Ascending aorta (tissue), 2 donors: ENCODE data around the gene C19orf25. TPM values are rescaled to one million over a fixed set of nuclear protein-coding genes. Genes with fewer than 3 reads are reported as not detected.
A peak's percentile ranks its signal among the peaks of the same experiment; 100 is the strongest.

ENCODE experiments used
- DNase-seq, 2 donors: peaks; one replicate each; pipeline ENCODE4 v3.0.0-alpha.2; 2019; ENCODE audit warnings: low spot score in 2 of 2
- H3K27ac ChIP-seq, 2 donors: fragments of 200-600 bp; sonication (generic); one replicate each; pipeline ENCODE4 v1.5.1; 2016 to 2017; ENCODE audit warnings: mild to moderate bottlenecking in 1 of 2
- H3K27me3 ChIP-seq: fragments of 200-600 bp; sonication (generic); one replicate; pipeline ENCODE4 v1.5.1; 2017
- H3K36me3 ChIP-seq, 2 donors: fragments of 200-600 bp; sonication (generic); one replicate each; pipeline ENCODE4 v1.5.1; 2016
- H3K4me1 ChIP-seq, 2 donors: fragments of 200-600 bp; sonication (generic); one replicate each; pipeline ENCODE4 v1.5.1; 2016 to 2017; ENCODE audit warnings: mild to moderate bottlenecking in 1 of 2
- H3K4me3 ChIP-seq, 2 donors: fragments of 200-600 bp; sonication (generic); one replicate each; pipeline ENCODE4 v1.5.1; 2016 to 2017; ENCODE audit warnings: mild to moderate bottlenecking in 1 of 2
- H3K9me3 ChIP-seq, 2 donors: fragments of 200-600 bp; sonication (generic); one replicate each; pipeline ENCODE4 v1.5.1; 2016
- CTCF ChIP-seq, 3 experiments: fragments of 200-600 bp in 2 of 3; fragments of 450-650 bp in 1 of 3; sonication (generic) in 2 of 3; IDR thresholded peaks; one replicate each; pipeline ENCODE4 v1.5.1; 2016 to 2019; ENCODE audit warnings: antibody characterized with exemption in 3 of 3, mild to moderate bottlenecking in 1 of 3, moderate library complexity in 1 of 3
- intact Hi-C: fragments of 100-400 bp; cut with DNase I; formaldehyde crosslinking; loops from one replicate; pipeline ENCODE4 v1.15.1; 2023
- total RNA-seq: library from RNA; depleted of rRNA; stranded (reverse); fragments of >200 nt; gene quantifications from one replicate; pipeline ENCODE4 v1.1.0, GENCODE V29; 2016

C19orf25 gene
- total RNA-seq, 1 donor from 2014 or later = 32.7 TPM

GRCh38 chr19:1510807-1511206 is 31.8 kb upstream of the C19orf25 start:
- no peak for TF ChIP-seq CTCF (IDR thresholded peaks at IDR 0.05)
- H3K27ac ChIP-seq = peak overlapping the region in 1 of 2 donors; percentile 38
- intact Hi-C loops = loop anchor here (5.0 kb wide), 1 partner anchor 74 kb away; the partner anchor contains the start of gene RPS15
- no peaks in the 10 kb centered on the region for H3K9me3 ChIP-seq
- no peak overlapping the region for H3K4me3 ChIP-seq
- H3K36me3 ChIP-seq = no peaks in the 10 kb centered on the region
- no peaks in the 10 kb centered on the region for H3K27me3 ChIP-seq
- DNase-seq = no peak
- H3K4me1 ChIP-seq = peaks cover 9 to 11% of the 10 kb centered on the region in 2 donors

DNA sequence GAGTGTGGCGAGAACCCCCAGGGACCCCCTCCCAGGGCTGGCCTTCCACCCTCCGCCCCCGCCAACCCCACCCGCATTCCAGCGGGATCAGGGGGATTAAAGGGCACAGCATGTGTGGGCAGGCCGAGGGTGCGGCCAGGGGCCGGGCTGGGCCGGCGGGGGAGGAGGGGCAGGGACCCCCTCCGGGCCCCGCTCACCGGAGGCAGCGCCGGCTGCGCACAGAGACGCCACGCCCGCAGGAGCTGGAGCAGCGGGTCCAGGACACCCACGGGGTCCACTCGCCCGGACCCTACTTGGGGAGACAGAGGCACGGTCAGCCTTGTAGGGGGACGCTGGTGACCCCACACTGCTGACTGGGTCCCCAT is 31.4 kb upstream of the C19orf25 start:
- intact Hi-C loops = loop anchor here (5.0 kb wide), 1 partner anchor 73 kb away; the partner anchor contains the start of gene RPS15
- Histone ChIP-seq H3K36me3 (no peaks in the 10 kb centered on the region), H3K4me1 (peaks cover 9 to 11% of the 10 kb centered on the region in 2 donors), H3K27ac (peak overlapping the region in 1 of 2 donors; percentile 38), H3K9me3 (no peaks in the 10 kb centered on the region), H3K27me3 (no peaks in the 10 kb centered on the region), H3K4me3 (no peak overlapping the region)
- no peak for TF ChIP-seq CTCF (IDR thresholded peaks at IDR 0.05)
- no peak for DNase-seq

DNA sequence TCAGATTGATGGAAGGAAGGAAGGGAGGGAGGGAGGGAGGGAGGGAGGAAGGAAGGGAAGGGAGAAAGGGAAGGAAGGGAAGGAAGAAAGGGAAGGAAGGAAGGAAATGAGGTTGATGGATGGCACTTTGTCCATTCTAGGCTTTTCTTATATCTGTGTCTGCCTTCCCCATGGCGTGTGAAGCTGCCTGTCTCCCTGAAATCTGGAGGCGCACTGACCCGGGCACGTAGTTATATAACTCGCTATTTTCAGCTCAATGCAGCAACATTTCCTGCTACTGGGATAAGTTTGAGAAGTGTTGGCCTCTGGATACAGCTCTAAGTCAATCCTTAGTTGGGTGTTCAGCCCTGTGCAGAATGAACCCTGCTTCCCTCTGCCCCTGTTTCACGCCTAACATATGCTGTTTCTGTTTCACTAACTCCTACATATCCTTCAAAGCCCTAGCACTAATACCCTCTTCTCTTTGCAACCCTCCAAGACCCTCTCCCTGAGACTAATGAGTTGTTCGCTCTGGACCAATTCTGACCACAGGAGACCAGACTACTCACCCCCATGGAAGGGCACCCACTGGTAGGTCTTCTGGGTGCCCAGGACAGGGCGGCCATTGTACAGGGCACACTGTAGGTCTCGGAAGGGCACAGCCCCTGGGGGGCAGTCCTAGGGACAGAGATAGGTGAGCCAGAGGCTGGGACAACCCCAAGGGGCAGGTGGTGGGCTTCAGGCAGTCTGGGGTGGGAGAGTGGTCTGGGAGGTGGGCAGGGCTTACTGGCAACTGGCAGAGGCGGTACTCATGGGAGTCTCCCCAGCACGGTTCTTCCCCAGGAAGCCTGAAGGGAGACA is 30.8 kb upstream of the C19orf25 start:
- intact Hi-C loops = loop anchor here (5.0 kb wide), 1 partner anchor 73 kb away; the partner anchor contains the start of gene RPS15
- Histone ChIP-seq H3K4me3 (no peak overlapping the region), H3K4me1 (peaks cover 9 to 11% of the 10 kb centered on the region in 2 donors), H3K9me3 (no peaks in the 10 kb centered on the region), H3K27me3 (no peaks in the 10 kb centered on the region), H3K36me3 (no peaks in the 10 kb centered on the region), H3K27ac (peak overlapping the region in 1 of 2 donors; percentile 38)
- no peak for TF ChIP-seq CTCF (IDR thresholded peaks at IDR 0.05)
- no peak for DNase-seq

DNA sequence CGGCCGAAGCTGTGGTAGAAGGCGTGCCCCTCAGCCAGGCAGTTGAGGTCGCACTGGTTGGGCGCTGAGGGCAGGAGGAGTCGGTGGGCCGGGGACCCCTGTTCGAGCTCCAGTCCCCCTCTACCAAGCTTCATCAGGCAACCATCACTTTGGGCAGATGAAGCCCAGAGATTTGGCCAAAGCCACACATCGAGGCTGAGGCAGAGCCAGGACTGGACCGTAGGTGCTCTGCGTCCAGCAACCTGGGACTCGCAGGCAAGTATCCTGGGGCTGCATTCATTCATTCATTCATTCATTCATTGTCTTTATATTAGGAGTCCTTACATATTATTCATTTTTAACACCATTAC is 29.5 kb upstream of the C19orf25 start:
- DNase-seq = no peak
- peak overlapping the region; percentile 14 to 66 for H3K4me3 ChIP-seq
- H3K36me3 ChIP-seq = no peaks in the 10 kb centered on the region
- H3K9me3 ChIP-seq = no peaks in the 10 kb centered on the region
- no peak for TF ChIP-seq CTCF (IDR thresholded peaks at IDR 0.05)
- peaks cover 7% of the 10 kb centered on the region for H3K27me3 ChIP-seq
- intact Hi-C loops = loop anchor here (1.0 kb wide), 1 partner anchor 29 kb away; the partner anchor contains the start of gene C19orf25
- peak overlapping the region in 1 of 2 donors; percentile 96 for H3K27ac ChIP-seq
- peaks cover 9 to 11% of the 10 kb centered on the region in 2 donors for H3K4me1 ChIP-seq

DNA sequence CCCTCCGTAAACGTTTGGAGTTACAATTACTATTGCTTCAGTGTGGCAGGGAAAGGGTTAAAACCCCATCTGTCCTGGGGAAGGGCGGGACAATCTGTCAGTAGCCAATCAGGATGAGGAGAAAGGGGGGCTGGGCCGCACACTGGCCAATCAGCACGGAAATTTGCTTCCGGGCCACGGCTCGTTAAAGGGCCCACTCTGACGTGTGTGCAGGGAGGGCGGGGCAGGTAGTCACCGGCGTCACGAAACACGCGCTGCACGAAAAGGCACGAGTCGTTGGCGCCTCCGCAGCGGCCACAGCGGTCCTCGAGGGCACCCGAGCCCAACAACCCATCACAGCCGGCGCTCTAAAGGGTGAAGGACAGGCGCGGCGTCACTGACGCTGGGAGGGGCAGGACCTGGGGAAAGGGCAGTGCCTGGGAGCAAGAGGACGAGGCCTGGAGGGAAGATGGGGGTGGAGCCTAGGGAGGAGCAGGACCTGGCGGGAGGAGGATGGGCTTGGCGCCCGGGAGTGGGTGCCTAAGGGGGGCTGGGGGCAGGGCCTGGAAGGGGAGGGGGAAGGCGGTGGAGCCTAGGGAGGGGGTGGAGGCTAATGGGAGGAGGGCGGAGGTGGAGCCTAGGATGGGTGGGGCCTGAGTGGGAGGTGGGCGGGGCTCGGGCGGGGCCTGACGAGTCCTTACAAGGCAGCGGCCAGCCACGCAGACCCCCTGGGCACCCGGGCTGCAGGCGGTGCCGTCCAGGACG is 28.9 kb upstream of the C19orf25 start:
- no peaks in the 10 kb centered on the region for H3K9me3 ChIP-seq
- peaks cover 12% of the 10 kb centered on the region for H3K27me3 ChIP-seq
- peak overlapping the region; percentile 83 to 96 for H3K27ac ChIP-seq
- peak; percentile 70 to 95 for DNase-seq
- H3K4me1 ChIP-seq = peaks cover 6 to 15% of the 10 kb centered on the region in 2 donors
- no peak for TF ChIP-seq CTCF (IDR thresholded peaks at IDR 0.05)
- H3K4me3 ChIP-seq = peak overlapping the region; percentile 14 to 66
- intact Hi-C loops = loop anchor here (1.0 kb wide), 2 partner anchors 18 to 29 kb away; partner anchors contain the start of genes C19orf25 and PCSK4
- no peaks in the 10 kb centered on the region for H3K36me3 ChIP-seq
